HepG2 (cell line): ENCODE data around the gene SLC29A2. TPM values are rescaled to one million over a fixed set of nuclear protein-coding genes. Genes with fewer than 3 reads are reported as not detected.

ENCODE experiments used
- ELF4 ChIP-seq: sonication (generic); formaldehyde crosslinking; IDR thresholded peaks from 2 replicates; pipeline ENCODE4 v1.5.0; 2020; ENCODE audit warnings: missing genetic modification reagents, mild to moderate bottlenecking, moderate library complexity, borderline replicate concordance
- FOXJ3 ChIP-seq: sonication (generic); formaldehyde crosslinking; IDR thresholded peaks from 2 replicates; pipeline ENCODE4 v1.4.0; 2020; ENCODE audit warnings: missing genetic modification reagents, mild to moderate bottlenecking, borderline replicate concordance
- FOXK2 ChIP-seq: fragments of 450-650 bp; IDR thresholded peaks from 2 replicates; pipeline ENCODE4 v1.6.1; 2016
- GATAD2A ChIP-seq: IDR thresholded peaks from 2 replicates; pipeline ENCODE4 v1.6.1; 2016
- MAF1 ChIP-seq: sonication (generic); formaldehyde crosslinking; IDR thresholded peaks from 2 replicates; pipeline ENCODE4 v1.5.0; 2020; ENCODE audit warnings: missing genetic modification reagents, borderline replicate concordance
- RARG ChIP-seq: sonication (generic); formaldehyde crosslinking; IDR thresholded peaks from 2 replicates; pipeline ENCODE4 v1.4.0; 2020; ENCODE audit warnings: low read depth, mild to moderate bottlenecking, missing genetic modification reagents
- REPIN1 ChIP-seq: sonication (generic); formaldehyde crosslinking; IDR thresholded peaks from 2 replicates; pipeline ENCODE4 v1.8.0; 2022; ENCODE audit warnings: missing genetic modification reagents, low read depth, mild to moderate bottlenecking, borderline replicate concordance
- RXRA ChIP-seq: sonication (generic); formaldehyde crosslinking; IDR thresholded peaks from 2 replicates; pipeline ENCODE4 v1.5.1; 2020; ENCODE audit warnings: missing genetic modification reagents
- SP2 ChIP-seq: sonication (generic); formaldehyde crosslinking; IDR thresholded peaks from 2 replicates; pipeline ENCODE4 v1.5.1; 2020; ENCODE audit warnings: mild to moderate bottlenecking, missing genetic modification reagents
- ZFP36L2 ChIP-seq: sonication (generic); formaldehyde crosslinking; IDR thresholded peaks from 2 replicates; pipeline ENCODE4 v1.4.0; 2020; ENCODE audit warnings: missing genetic modification reagents
- ZNF264 ChIP-seq: sonication (generic); formaldehyde crosslinking; IDR thresholded peaks from 2 replicates; pipeline ENCODE4 v1.4.0; 2020; ENCODE audit warnings: missing genetic modification reagents
- ZNF564 ChIP-seq: sonication (generic); formaldehyde crosslinking; IDR thresholded peaks from 2 replicates; pipeline ENCODE4 v1.8.1; 2023; ENCODE audit warnings: mild to moderate bottlenecking, missing genetic modification reagents
- polyA plus RNA-seq, 8 experiments: library from polyadenylated mRNA; depleted of rRNA in 3 of 8; stranded (reverse) in 7 of 8; unstranded in 1 of 8; fragments of >200 nt; fragmentation: Illumina TruSeq in 4 of 8; extraction: Trizol in 4 of 8; gene quantifications; 2 replicates each; pipeline versions ENCODE4 v1.2.1 to v1.2.3, GENCODE V29; 2011 to 2016; ENCODE audit warnings: low read depth in 4 of 8, missing spikeins in 1 of 8, mixed read lengths in 1 of 8; ENCODE audit not compliant: insufficient read depth in 1 of 8
- total RNA-seq, 5 experiments: library from RNA; depleted of rRNA; stranded (reverse); fragments of >200 nt; fragmentation: Illumina TruSeq; extraction: Trizol; gene quantifications; 2 replicates each; pipeline ENCODE4 v1.2.3, GENCODE V29; 2016; ENCODE audit warnings: low read depth in 1 of 5
- TF ChIP-seq, protein P1 (sequence below): sonication (generic); formaldehyde crosslinking; IDR thresholded peaks from 2 replicates; pipeline ENCODE4 v1.4.0; 2020; ENCODE audit warnings: mild to moderate bottlenecking, missing genetic modification reagents
- TF ChIP-seq, protein P2 (sequence below): sonication (generic); formaldehyde crosslinking; IDR thresholded peaks from 2 replicates; pipeline ENCODE4 v1.5.0; 2020; ENCODE audit warnings: missing genetic modification reagents, mild to moderate bottlenecking, borderline replicate concordance
- TF ChIP-seq, protein P3 (sequence below): sonication (generic); formaldehyde crosslinking; IDR thresholded peaks from 2 replicates; pipeline ENCODE4 v1.9.0; 2021; ENCODE audit warnings: missing genetic modification reagents, borderline replicate concordance
- TF ChIP-seq, protein P4 (sequence below): IDR thresholded peaks from 2 replicates; pipeline ENCODE4 v1.6.1; 2016; ENCODE audit warnings: missing compliant biosample characterization, missing genetic modification reagents, borderline replicate concordance

SLC29A2 gene
- total and polyA plus RNA-seq, 2 of the 13 experiments (the other 11 are each of a cell fraction or from before 2014, with no cell fraction given), result 0.63 to 0.66 TPM

DNA sequence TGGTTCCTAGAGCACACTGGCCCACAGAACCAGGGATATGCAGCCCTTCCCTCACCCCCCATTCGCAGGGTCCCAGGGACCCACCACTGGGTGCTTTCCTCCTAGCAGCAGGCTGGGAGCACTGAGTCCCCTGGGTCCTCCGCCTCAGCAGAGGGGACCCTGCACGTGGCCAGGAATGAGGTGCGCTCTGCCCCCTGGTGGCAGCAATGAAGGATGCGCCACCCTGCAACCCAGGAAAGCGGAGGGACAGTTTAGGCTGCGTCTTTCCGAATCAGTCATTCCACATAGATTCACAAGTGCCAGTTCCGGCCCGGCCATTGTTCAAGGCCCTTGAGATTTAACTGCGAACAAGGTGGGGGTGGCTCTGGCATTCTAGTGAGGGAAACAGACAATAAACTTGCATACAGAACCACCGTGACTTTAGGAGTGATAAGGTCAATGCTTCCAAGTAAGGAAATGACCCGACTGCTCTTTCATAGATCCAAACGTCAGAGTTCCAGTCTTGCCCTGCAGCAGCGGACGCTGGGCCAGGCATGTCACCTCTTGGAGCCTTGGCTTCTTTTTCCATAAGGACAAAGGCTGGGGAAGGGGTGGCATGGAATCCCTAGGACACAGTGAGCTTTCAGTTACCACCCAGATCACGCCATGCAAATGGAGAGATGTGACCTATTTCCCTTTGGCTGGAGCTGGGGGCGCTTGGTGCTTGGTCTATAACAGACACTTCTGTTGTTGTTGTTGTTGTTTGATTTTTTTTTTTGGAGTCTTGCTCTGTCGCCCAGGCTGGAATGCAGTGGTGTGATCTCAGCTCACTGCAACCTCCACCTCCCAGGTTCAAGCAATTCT lies 43.0 kb downstream of the SLC29A2 start (continued):
- TF ChIP-seq FOXJ3 (CRISPR knock-in tag) (no peak), ZFP36L2 (CRISPR knock-in tag) (0 out of 2 replicates have a peak, but pooled peaks have one; percentile 65), MAF1 (CRISPR knock-in tag) (peak; percentile 66; the same call in 1 of the 2 replicates), SP2 (CRISPR knock-in tag) (no peak), ELF4 (no peak), ZNF564 (CRISPR knock-in tag) (peak; percentile 51; the same call in 1 of the 2 replicates), RARG (CRISPR knock-in tag) (no peak), ZNF264 (CRISPR knock-in tag) (0 out of 2 replicates have a peak, but pooled peaks have one; percentile 41), REPIN1 (peak; percentile 76), GATAD2A (CRISPR knock-in tag) (peak; percentile 80), FOXK2 (no peak), RXRA (CRISPR knock-in tag) (peak; percentile 55)
- TF ChIP-seq, protein P1, sequence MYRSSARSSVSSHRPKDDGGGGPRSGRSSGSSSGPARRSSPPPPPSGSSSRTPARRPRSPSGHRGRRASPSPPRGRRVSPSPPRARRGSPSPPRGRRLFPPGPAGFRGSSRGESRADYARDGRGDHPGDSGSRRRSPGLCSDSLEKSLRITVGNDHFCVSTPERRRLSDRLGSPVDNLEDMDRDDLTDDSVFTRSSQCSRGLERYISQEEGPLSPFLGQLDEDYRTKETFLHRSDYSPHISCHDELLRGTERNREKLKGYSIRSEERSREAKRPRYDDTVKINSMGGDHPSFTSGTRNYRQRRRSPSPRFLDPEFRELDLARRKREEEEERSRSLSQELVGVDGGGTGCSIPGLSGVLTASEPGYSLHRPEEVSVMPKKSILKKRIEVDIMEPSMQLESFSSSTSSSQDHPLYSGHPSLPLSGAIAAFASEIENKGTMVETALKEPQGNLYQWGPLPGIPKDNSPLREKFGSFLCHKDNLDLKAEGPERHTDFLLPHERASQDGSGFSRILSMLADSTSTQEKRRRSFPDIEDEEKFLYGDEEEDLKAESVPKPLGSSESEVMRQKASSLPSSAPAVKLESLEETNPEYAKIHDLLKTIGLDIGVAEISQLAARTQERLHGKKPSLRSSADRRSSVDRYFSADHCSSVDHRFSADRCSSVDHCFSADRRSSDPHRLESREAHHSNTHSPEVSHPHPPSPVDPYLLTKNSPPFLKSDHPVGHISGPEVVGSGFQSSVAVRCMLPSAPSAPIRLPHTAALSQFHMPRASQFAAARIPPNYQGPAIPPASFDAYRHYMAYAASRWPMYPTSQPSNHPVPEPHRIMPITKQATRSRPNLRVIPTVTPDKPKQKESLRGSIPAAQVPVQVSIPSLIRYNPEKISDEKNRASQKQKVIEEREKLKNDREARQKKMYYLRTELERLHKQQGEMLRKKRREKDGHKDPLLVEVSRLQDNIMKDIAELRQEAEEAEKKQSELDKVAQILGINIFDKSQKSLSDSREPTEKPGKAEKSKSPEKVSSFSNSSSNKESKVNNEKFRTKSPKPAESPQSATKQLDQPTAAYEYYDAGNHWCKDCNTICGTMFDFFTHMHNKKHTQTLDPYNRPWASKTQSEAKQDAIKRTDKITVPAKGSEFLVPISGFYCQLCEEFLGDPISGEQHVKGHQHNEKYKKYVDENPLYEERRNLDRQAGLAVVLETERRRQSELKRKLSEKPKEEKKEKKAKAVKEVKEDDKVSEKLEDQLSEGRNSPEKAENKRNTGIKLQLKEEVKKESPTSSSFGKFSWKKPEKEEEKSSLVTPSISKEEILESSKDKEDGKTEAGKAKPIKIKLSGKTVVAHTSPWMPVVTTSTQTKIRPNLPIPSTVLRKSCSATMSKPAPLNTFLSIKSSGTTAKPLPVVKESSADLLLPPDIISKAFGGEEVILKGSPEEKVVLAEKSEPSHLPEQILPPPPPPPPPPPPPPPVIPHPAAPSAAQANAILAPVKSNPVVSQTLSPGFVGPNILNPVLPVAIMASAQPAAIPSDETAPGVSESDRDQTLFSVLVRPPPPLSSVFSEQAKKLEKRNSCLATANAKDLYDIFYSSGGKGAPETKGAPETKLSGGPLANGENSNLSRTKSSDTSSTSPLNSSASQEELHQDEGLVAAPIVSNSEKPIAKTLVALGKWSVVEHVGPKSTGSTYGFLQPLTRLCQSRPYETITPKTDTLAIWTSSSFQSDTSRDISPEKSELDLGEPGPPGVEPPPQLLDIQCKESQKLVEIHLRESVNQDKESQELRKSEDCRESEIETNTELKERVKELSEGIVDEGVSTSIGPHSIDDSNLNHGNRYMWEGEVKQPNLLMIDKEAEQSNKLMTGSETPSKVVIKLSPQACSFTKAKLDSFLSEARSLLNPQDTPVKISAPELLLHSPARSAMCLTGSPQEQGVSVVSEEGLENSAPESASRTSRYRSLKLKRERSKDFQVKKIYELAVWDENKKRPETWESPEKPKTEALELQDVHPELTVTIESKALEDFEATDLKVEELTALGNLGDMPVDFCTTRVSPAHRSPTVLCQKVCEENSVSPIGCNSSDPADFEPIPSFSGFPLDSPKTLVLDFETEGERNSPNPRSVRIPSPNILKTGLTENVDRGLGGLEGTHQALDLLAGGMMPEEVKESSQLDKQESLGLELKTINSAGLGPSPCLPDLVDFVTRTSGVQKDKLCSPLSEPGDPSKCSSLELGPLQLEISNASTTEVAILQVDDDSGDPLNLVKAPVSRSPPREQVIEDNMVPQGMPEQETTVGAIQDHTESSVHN, result no peak
- TF ChIP-seq, protein P2, sequence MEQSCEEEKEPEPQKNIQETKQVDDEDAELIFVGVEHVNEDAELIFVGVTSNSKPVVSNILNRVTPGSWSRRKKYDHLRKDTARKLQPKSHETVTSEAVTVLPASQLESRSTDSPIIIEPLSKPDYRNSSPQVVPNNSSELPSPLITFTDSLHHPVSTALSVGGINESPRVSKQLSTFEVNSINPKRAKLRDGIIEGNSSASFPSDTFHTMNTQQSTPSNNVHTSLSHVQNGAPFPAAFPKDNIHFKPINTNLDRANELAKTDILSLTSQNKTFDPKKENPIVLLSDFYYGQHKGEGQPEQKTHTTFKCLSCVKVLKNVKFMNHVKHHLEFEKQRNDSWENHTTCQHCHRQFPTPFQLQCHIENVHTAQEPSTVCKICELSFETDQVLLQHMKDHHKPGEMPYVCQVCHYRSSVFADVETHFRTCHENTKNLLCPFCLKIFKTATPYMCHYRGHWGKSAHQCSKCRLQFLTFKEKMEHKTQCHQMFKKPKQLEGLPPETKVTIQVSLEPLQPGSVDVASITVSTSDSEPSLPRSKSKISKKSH (CRISPR knock-in tag), result peak; percentile 85; the same call in 1 of the 2 replicates
- TF ChIP-seq, protein P3, sequence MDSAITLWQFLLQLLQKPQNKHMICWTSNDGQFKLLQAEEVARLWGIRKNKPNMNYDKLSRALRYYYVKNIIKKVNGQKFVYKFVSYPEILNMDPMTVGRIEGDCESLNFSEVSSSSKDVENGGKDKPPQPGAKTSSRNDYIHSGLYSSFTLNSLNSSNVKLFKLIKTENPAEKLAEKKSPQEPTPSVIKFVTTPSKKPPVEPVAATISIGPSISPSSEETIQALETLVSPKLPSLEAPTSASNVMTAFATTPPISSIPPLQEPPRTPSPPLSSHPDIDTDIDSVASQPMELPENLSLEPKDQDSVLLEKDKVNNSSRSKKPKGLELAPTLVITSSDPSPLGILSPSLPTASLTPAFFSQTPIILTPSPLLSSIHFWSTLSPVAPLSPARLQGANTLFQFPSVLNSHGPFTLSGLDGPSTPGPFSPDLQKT (CRISPR knock-in tag), result no peak
- TF ChIP-seq, protein P4, sequence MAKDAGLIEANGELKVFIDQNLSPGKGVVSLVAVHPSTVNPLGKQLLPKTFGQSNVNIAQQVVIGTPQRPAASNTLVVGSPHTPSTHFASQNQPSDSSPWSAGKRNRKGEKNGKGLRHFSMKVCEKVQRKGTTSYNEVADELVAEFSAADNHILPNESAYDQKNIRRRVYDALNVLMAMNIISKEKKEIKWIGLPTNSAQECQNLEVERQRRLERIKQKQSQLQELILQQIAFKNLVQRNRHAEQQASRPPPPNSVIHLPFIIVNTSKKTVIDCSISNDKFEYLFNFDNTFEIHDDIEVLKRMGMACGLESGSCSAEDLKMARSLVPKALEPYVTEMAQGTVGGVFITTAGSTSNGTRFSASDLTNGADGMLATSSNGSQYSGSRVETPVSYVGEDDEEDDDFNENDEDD, result peak; percentile 94; the same call in 1 of the 2 replicates
